Liver (tissue), 9 donors: ENCODE results near the gene EDNRA. TPM values are rescaled to one million over a fixed set of nuclear protein-coding genes. Genes with fewer than 3 reads are reported as not detected.

Experiments
- DNase-seq: peaks from one replicate; pipeline ENCODE4 v3.0.0-alpha.2; 2017; ENCODE audit warnings: low spot score
- H3K27ac ChIP-seq, 2 donors: one replicate each; pipeline ENCODE4 v1.7.0; 2013; ENCODE audit warnings: inconsistent platforms in 2 of 2, low read length in 2 of 2, control low read depth in 1 of 2, low read depth in 1 of 2, mild to moderate bottlenecking in 1 of 2
- H3K27me3 ChIP-seq, 4 donors: one replicate each; pipeline versions ENCODE4 v1.6.1 to v1.7.0; 2013; ENCODE audit warnings: low read length in 3 of 4, inconsistent platforms in 1 of 4, mild to moderate bottlenecking in 1 of 4, moderate library complexity in 1 of 4; ENCODE audit not compliant: control insufficient read depth in 4 of 4, insufficient read depth in 4 of 4
- H3K36me3 ChIP-seq, 4 donors: one replicate each; pipeline versions ENCODE4 v1.6.1 to v1.7.0; 2013; ENCODE audit warnings: low read length in 3 of 4, mild to moderate bottlenecking in 3 of 4, low read depth in 1 of 4, moderate library complexity in 1 of 4; ENCODE audit not compliant: control insufficient read depth in 4 of 4, insufficient read depth in 3 of 4
- H3K4me1 ChIP-seq, 4 donors: one replicate each; pipeline versions ENCODE4 v1.6.1 to v1.7.0; 2013; ENCODE audit warnings: low read length in 3 of 4, mild to moderate bottlenecking in 3 of 4, moderate library complexity in 1 of 4; ENCODE audit not compliant: control insufficient read depth in 4 of 4, insufficient read depth in 4 of 4
- H3K4me3 ChIP-seq, 3 donors: one replicate each; pipeline versions ENCODE4 v1.6.1 to v1.7.0; 2013; ENCODE audit warnings: low read length in 3 of 3, control low read depth in 1 of 3, low read depth in 1 of 3, mild to moderate bottlenecking in 1 of 3
- H3K9ac ChIP-seq, 2 donors: one replicate each; pipeline ENCODE4 v1.7.0; 2013; ENCODE audit warnings: low read length in 2 of 2, mild to moderate bottlenecking in 2 of 2, moderate library complexity in 2 of 2, control low read depth in 1 of 2, low read depth in 1 of 2
- H3K9me3 ChIP-seq, 4 donors: one replicate each; pipeline versions ENCODE4 v1.6.1 to v1.7.0; 2013; ENCODE audit warnings: low read length in 3 of 4; ENCODE audit not compliant: control insufficient read depth in 4 of 4
- EGR1 ChIP-seq, 2 donors: IDR thresholded peaks; 2 replicates each; pipeline ENCODE4 v1.6.1; 2016 to 2018; ENCODE audit warnings: antibody characterized with exemption in 2 of 2, low read depth in 2 of 2
- FOXA2 ChIP-seq: IDR thresholded peaks from 2 replicates; pipeline ENCODE4 v1.6.1; 2016; ENCODE audit warnings: antibody characterized with exemption
- HNF4A ChIP-seq, 2 donors: conservative IDR thresholded peaks; 2 replicates each; pipeline ENCODE4 v1.6.1; 2016; ENCODE audit warnings: antibody characterized with exemption in 2 of 2, mild to moderate bottlenecking in 2 of 2
- JUND ChIP-seq, 2 donors: IDR thresholded peaks; 2 replicates each; pipeline ENCODE4 v1.6.1; 2016; ENCODE audit warnings: antibody characterized with exemption in 2 of 2
- RAD21 ChIP-seq, 2 donors: IDR thresholded peaks; 2 replicates each; pipeline ENCODE4 v1.6.1; 2016; ENCODE audit warnings: antibody characterized with exemption in 2 of 2, mild to moderate bottlenecking in 2 of 2
- RXRA ChIP-seq, 2 donors: IDR thresholded peaks; 2 replicates each; pipeline ENCODE4 v1.6.1; 2017 to 2018; ENCODE audit warnings: antibody characterized with exemption in 2 of 2, mild to moderate bottlenecking in 1 of 2
- YY1 ChIP-seq: IDR thresholded peaks from 2 replicates; pipeline ENCODE4 v1.6.1; 2016; ENCODE audit warnings: antibody characterized with exemption, mild to moderate bottlenecking
- WGBS: extraction: QIAGEN DNeasy Blood & Tissue Kit; methylation state at CpG from one replicate; pipeline ENCODE4 v1.1.7; 2013; 5-methylcytosine and 5-hydroxymethylcytosine counted together
- polyA plus RNA-seq, 2 donors: library from polyadenylated mRNA; stranded (reverse) in 1 of 2; unstranded in 1 of 2; fragments of 200-250 nt in 1 of 2; fragments of >200 nt in 1 of 2; fragmentation: Nextera tagmentation in 1 of 2; extraction: Ambion mirVana in 1 of 2; gene quantifications; one replicate each; pipeline versions ENCODE4 v1.2.1 to v1.2.3, GENCODE V29; 2013 to 2015
- total RNA-seq, 2 donors: library from RNA; depleted of rRNA; stranded (reverse); fragments of >200 nt; gene quantifications; one replicate each; pipeline ENCODE4 v1.2.3, GENCODE V29; 2014
- TF ChIP-seq, protein P1 (sequence below): fragments of 150-350 bp; IDR thresholded peaks from 2 replicates; pipeline ENCODE4 v1.5.1; 2017; ENCODE audit warnings: improper control_type of control experiment, low read depth, low read length; ENCODE audit not compliant: missing input control
- TF ChIP-seq, protein P2 (sequence below): IDR thresholded peaks from 2 replicates; pipeline ENCODE4 v1.6.1; 2016; ENCODE audit warnings: antibody characterized with exemption
- TF ChIP-seq, protein P3 (sequence below): IDR thresholded peaks from 2 replicates; pipeline ENCODE4 v1.6.1; 2016; ENCODE audit warnings: antibody characterized with exemption
- TF ChIP-seq, protein P4 (sequence below): IDR thresholded peaks from 2 replicates; pipeline ENCODE4 v1.6.1; 2016; ENCODE audit warnings: antibody characterized with exemption
- donor health status: healthy.
- donor health status: healthy.
- donor health status: healthy.
- donor health status: healthy.
- donor health status: healthy.

The EDNRA gene
- total and polyA plus RNA-seq, 4 donors: 0.71 to 6.0 (median 1.1) TPM

DNA sequence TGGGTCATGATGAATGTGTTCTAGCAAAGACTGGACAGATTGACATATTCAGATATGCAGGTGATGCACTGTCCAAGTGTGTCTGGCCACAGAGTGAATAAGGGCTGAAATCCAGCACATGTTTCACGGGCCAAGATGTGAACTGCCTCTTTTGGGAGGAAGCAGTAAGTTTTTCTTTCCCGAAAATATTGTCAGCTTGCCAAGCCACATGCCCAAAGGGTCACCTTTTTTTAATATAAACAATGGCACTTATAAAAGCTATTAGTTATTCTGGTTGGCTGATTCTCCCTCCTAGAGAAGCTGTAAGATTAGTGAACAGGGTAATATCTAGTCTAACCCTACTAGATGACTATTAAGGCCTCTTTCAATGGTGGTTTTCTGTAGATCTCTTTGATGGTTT, 1.5 kb upstream of the EDNRA start:
- no peaks in the 10 kb centered on the region for H3K36me3 ChIP-seq
- WGBS: 66% methylated on average over 2 of the region's 2 CpGs
- TF ChIP-seq, protein P1, sequence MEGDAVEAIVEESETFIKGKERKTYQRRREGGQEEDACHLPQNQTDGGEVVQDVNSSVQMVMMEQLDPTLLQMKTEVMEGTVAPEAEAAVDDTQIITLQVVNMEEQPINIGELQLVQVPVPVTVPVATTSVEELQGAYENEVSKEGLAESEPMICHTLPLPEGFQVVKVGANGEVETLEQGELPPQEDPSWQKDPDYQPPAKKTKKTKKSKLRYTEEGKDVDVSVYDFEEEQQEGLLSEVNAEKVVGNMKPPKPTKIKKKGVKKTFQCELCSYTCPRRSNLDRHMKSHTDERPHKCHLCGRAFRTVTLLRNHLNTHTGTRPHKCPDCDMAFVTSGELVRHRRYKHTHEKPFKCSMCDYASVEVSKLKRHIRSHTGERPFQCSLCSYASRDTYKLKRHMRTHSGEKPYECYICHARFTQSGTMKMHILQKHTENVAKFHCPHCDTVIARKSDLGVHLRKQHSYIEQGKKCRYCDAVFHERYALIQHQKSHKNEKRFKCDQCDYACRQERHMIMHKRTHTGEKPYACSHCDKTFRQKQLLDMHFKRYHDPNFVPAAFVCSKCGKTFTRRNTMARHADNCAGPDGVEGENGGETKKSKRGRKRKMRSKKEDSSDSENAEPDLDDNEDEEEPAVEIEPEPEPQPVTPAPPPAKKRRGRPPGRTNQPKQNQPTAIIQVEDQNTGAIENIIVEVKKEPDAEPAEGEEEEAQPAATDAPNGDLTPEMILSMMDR: no peak
- TF ChIP-seq, protein P2, sequence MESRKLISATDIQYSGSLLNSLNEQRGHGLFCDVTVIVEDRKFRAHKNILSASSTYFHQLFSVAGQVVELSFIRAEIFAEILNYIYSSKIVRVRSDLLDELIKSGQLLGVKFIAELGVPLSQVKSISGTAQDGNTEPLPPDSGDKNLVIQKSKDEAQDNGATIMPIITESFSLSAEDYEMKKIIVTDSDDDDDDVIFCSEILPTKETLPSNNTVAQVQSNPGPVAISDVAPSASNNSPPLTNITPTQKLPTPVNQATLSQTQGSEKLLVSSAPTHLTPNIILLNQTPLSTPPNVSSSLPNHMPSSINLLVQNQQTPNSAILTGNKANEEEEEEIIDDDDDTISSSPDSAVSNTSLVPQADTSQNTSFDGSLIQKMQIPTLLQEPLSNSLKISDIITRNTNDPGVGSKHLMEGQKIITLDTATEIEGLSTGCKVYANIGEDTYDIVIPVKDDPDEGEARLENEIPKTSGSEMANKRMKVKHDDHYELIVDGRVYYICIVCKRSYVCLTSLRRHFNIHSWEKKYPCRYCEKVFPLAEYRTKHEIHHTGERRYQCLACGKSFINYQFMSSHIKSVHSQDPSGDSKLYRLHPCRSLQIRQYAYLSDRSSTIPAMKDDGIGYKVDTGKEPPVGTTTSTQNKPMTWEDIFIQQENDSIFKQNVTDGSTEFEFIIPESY: no peak
- TF ChIP-seq FOXA2 (no peak), EGR1 (IDR thresholded peaks at IDR 0.05; ENCODE audit: low read depth in 2 of 2) (no peak), JUND (IDR thresholded peaks at IDR 0.05) (no peak), RAD21 (IDR thresholded peaks at IDR 0.05) (no peak), HNF4A (conservative IDR thresholded peaks at IDR 0.05) (no peak), RXRA (IDR thresholded peaks at IDR 0.05) (no peak)
- TF ChIP-seq, protein P3, sequence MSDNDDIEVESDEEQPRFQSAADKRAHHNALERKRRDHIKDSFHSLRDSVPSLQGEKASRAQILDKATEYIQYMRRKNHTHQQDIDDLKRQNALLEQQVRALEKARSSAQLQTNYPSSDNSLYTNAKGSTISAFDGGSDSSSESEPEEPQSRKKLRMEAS: no peak
- no peak overlapping the region for H3K27ac ChIP-seq
- peaks cover 0 to 1% (median 0%) of the 10 kb centered on the region in 4 donors for H3K4me1 ChIP-seq
- no peak overlapping the region for H3K9ac ChIP-seq
- no peaks in the 10 kb centered on the region for H3K9me3 ChIP-seq
- peaks cover 0 to 3% (median under 1%) of the 10 kb centered on the region in 4 donors for H3K27me3 ChIP-seq
- no peak for DNase-seq
- no peak overlapping the region for H3K4me3 ChIP-seq

DNA sequence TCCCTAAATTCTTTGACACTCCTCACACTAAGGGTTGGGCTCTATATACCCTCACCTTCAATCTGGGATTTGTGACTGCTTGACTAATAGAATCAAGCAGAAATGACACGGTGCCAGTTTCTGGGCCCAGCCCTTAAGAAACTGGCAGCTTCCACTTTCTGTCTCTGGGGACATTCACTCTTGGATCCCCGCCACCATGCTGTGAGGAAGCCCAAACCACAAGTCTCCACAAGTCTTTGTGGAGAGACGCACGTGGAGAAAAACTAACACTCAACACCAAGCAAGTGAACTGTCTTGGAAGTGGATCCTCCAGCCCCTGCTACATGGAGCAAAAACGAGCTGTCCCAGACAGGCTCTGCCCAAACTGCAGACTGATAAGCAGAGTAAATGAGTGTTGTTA, 1.1 kb upstream of the EDNRA start:
- H3K9ac ChIP-seq: no peak overlapping the region
- H3K36me3 ChIP-seq: no peaks in the 10 kb centered on the region
- peaks cover 0 to 3% (median under 1%) of the 10 kb centered on the region in 4 donors for H3K27me3 ChIP-seq
- no peak overlapping the region for H3K4me3 ChIP-seq
- TF ChIP-seq, protein P4, sequence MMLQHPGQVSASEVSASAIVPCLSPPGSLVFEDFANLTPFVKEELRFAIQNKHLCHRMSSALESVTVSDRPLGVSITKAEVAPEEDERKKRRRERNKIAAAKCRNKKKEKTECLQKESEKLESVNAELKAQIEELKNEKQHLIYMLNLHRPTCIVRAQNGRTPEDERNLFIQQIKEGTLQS: no peak
- TF ChIP-seq EGR1 (IDR thresholded peaks at IDR 0.05; ENCODE audit: low read depth in 2 of 2): no peak
- no peak for TF ChIP-seq YY1
- TF ChIP-seq JUND (IDR thresholded peaks at IDR 0.05): no peak
- TF ChIP-seq, protein P1: no peak
- TF ChIP-seq HNF4A (conservative IDR thresholded peaks at IDR 0.05): no peak
- no peak for DNase-seq
- no peak overlapping the region for H3K27ac ChIP-seq
- peaks cover 0 to 1% (median 0%) of the 10 kb centered on the region in 4 donors for H3K4me1 ChIP-seq
- WGBS: 68% methylated on average over 5 of the region's 5 CpGs
- no peaks in the 10 kb centered on the region for H3K9me3 ChIP-seq
